Measurements from ENCODE around the gene TARS2.
A peak's percentile ranks its signal among the peaks of the same experiment; 100 is the strongest.

Gene TARS2, protein sequence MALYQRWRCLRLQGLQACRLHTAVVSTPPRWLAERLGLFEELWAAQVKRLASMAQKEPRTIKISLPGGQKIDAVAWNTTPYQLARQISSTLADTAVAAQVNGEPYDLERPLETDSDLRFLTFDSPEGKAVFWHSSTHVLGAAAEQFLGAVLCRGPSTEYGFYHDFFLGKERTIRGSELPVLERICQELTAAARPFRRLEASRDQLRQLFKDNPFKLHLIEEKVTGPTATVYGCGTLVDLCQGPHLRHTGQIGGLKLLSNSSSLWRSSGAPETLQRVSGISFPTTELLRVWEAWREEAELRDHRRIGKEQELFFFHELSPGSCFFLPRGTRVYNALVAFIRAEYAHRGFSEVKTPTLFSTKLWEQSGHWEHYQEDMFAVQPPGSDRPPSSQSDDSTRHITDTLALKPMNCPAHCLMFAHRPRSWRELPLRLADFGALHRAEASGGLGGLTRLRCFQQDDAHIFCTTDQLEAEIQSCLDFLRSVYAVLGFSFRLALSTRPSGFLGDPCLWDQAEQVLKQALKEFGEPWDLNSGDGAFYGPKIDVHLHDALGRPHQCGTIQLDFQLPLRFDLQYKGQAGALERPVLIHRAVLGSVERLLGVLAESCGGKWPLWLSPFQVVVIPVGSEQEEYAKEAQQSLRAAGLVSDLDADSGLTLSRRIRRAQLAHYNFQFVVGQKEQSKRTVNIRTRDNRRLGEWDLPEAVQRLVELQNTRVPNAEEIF

DNA sequence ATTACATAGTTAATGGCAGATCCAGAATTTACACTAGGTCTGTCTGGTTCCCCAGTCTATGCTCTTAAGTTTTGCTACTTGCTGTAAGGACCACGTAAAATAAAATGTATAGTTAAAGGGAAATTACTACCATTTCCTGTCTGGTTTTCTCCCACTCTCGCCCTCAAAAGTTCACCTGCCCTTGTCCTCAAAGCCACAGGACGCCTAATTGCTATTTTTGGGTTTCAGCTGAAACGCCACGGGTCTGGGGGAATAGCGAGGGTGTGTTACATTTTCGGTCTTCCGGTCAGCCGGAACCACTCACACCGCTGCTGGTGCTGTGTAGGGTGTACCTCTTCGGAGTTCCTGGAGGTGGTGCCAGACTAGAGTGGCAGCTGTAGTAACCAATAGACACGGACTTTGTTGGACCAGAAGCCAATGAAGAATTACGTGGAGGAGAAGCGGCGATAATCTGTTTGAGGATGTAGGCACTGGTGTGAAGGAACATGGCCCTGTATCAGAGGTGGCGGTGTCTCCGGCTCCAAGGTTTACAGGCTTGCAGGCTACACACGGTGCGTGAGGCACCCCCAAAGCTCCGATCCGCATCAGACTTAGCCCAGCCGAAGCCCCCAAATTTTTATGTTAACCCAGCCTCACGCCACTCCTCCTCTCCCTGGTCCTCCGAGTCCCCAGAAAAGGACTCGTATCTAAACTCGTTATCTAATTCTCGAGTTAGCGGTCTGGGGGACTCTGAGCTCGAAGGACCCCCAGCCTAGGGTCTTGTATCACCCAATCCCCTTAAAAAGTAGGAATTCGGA lies at the start of gene TARS2:
TARS2 (plus strand) TSS at position 454 of the 797 bp plus-strand sequence; CDS start at position 486, 32 bp downstream.
- peak; percentile 93 for DNase-seq

DNA sequence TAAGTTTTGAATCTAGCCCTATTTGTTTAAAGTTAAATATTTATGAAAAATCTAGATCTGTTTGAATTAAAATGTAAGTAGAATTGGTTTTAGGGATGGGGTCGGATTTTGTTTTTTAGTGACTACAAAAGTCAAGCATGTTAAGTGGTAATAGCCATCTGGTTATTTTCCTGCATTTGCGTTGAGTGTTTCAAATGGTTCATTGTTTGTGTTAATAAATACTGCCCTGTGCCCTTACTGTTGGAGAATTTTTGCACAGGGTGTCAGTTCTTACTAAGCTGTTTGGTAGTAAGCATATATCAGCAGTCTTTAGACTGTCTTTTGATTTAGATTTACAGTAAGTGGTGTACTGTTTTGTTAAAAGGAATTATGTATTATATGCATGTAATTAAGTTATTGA lies 46.1 kb upstream of the TARS2 start:
- DNase-seq = no peak

DNA sequence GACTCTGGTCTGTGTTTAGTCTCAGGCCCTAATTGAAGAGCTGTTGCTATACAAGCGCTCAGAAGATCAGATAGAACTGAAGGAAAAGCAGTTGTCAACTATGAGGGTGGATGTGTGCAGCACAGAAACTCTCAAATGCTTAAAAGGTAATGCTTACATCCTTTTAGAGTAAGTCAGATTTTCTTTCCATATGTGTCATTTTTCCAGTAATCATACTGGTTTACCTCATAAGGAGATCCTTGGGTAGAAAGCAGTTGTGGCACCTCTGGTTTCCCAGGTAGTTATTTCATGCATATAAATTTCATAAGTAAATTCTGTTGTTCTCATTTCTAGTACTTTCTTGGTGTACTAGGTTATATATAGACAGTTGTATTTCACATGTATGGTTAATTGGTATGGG lies 43.0 kb upstream of the TARS2 start:
- no peak for DNase-seq

DNA sequence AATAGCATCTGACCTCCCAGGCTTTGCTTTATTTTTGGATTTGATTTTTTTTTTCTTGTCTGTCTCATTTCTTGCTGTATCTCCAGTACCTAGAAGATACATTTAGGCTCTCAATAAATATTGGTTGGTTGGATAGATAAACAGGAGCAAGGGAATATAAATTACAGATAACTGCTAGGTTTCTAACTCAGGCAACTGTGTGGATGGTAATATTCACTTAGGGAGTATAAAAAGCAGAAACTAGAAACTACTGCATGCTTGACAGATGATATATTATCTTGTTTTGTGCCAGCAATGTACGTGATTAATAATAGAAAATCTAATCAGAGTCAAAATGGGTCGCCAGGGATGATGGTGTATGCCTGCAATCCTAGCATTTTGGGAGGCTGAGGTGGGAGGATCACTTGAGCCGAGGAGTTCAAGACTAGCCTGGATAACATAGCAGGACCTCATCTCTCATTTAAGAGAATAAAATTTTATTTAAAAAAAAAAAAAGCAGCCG lies 31.0 kb upstream of the TARS2 start:
- DNase-seq = no peak

DNA sequence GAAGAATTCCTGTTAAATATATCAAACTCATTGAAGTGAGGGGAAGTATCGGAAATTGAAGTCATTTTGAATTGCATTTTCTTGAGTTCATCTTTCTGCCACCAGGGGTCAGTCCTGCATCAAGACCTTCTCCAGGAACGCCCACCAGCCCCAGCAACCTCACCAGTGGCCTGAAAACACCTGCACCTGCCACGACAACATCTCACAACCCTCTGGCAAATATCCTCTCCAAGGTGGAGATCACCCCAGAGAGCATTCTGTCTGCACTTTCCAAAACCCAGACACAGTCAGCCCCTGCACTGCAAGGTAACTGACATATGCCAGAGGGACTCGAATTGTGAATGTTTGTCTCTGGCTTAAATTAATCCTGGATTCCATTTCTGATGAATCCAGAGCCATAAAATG lies 22.8 kb upstream of the TARS2 start:
- DNase-seq = peak; percentile 68

DNA sequence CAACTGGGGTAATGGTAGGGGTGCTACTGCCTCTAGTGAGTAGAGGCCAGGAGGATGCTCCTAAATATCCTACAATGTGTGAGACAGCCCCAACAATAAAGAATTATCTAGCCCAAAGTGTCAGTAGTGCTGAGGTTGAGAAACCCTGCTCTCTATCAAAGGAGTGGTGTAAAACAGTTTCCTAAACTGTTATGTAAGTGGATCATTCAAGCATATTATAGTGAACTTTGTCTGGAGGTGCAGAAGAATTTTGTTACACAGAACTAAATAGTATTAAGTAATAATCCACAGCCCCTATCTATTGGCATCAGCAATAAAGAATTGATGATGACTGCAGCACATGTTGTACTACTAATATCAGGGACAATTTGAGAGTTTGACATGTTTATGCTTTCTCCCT lies 20.3 kb upstream of the TARS2 start:
- DNase-seq = no peak

DNA sequence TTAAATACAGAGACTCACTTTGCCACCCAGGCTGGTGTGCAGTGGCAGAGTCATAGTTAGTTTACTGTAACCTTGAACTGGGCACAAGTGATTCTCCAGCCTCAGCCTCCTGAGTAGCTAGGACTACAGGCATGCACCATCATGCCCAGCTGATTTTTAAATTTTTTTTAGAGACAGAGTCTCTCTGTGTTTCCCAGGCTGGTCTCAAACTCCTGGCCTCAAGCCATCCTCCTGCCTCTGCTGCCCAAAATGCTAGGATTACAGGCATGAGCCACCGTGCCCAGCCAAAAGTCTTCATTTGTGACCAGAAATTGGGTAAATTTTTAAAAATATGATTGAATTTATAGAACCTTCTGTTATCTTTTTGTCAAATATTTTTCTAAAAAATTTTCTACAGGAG lies 17.9 kb upstream of the TARS2 start:
- no peak for DNase-seq

DNA sequence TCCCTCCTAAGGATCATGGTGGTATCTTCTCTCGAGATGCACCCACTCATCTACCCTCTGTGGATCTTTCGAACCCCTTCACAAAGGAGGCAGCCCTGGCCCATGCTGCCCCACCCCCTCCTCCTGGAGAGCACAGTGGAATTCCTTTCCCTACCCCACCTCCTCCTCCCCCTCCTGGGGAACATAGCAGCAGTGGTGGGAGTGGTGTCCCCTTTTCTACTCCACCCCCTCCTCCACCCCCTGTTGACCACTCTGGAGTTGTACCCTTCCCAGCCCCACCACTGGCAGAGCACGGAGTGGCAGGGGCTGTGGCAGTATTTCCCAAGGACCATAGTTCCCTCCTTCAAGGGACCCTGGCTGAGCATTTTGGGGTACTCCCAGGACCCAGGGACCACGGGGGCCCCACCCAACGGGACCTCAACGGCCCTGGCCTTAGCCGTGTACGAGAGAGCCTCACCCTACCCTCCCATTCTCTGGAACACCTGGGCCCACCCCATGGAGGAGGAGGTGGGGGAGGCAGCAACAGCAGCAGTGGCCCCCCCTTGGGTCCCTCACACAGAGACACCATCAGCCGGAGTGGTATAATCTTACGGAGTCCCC lies 14.5 kb upstream of the TARS2 start:
- no peak for DNase-seq

DNA sequence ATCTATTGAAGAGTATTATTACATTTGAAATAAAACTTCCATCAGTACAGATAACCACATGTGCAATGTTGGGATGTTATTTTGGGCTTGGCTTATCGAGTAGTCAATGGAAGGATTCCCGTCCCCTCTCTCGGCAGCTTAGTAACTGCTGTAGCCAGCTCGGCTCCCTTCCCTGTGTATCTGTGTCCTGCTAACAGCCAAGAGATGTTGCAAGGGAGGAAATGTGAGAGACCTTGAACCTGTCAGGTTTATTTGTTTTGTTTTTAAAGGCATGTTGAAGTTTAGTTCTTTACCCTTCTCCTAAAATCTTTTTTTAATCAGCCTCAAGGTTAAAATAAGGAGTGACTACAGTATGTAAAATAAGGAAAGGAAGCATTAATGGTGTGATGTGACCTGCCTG lies 13.6 kb upstream of the TARS2 start:
- no peak for DNase-seq

DNA sequence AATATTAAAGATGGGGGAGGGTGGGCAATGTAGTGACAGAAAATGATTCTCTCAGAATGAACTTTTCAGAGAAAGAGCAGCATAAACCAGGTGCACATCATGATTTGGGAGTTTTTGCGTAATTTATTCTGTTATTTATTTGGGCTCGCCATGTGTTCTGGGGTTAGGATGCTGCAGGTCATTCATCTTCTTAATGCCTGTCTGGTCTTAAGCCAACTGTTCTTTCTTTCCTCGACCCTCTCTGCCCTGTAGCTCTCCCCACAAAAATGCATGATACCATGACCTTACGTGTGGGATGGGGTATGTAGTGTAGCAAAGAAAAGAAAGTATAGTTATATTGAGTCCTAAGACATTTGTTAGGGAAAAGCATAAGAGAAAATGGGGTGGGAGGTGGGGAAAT lies 12.3 kb upstream of the TARS2 start:
- no peak for DNase-seq

DNA sequence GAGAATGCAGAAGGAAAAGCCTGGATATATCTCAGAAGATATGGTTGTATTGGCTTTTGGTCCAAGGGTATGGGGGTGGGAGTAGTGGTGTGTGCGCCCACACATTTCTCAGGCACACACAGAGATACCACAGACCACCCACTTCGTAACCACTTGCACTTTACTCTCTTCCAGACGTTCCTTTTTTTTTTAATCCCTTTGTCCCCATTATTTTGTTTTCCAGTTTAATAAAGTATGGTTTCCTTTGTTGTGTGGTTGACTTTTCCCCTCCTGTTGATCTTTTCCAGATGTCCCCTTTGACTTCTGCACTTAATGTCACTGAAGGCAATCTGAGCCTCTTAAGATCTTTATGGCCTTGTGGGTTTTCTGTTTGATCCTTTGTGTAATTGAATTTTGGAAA lies 10.5 kb upstream of the TARS2 start:
- no peak for DNase-seq

DNA sequence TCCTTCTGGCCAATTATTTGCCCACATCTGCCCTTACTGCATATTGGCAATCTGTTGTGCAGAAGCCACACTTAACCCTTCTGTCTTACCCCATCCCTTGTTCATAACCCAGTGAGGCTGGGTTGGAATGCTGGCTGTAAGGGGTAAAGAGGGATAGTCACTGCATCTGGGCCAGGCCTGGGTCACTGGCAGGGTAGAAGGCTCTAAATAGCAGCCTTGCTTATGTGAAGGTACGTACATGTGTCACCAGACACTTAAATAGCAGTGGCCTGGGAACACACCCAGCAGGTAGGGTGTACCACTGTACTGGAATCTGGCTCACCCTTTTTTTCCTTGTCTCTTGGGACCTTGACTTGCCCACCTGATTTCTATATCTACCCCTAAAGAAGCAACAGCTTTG lies 9.9 kb upstream of the TARS2 start:
- DNase-seq = no peak

DNA sequence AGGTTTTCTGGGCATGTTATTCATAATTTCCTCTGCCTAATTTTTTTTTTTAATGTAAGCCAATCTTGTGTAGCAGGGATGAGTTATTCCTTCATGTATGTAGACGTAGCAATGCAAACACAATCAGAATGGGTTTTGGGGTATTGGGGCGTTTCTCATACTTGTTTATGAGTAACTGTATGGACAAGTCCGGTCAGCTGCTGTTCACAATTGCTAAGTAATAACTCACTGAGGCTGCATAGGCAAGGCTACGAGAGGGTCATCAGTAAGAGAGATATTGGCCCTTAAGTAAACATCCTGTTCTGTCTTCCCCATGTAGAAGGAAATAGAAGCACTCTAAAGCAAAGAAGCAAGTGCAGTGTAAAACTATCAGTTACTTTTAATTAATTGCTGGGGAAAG lies 9.5 kb upstream of the TARS2 start:
- no peak for DNase-seq

DNA sequence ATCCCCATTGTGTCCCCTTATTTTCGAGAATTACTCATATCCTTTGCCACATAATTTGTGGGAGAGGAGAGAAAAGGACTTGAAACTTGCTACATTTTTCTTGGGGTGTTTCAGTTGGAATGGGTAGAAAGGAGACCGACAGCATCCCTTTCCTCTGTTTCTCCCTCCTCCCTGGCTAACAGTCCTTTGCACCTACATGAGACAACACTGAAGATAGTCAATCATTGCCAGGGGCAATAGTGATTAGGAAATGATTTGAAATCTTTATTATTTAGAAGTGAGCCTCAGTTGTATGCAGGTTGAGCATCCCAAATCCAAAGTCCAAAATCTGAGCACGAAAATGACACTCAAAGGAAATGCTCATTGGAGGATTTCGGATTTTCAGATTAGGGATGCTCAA lies 7.8 kb upstream of the TARS2 start:
- no peak for DNase-seq

DNA sequence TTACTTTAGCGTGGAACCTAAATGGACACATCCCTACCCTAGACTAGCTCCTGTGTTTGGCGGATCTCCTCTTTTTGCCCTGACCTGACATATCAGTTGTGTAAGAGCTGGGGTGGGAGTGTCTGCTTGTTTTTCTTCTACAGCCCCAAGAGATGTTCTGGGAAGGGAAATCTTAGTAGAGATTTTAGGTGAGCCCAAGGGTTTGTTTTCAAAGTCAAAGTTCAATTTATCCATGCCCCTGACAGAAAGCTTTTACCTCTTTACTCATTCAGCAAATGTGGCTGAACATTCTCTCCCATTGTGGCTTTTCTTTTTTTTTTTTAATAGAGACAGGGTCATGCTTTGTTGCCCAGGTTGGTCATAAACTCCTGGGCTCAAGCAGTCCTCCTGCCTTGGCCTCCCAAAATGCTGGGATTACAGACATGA lies 7.3 kb upstream of the TARS2 start:
- DNase-seq = no peak

DNA sequence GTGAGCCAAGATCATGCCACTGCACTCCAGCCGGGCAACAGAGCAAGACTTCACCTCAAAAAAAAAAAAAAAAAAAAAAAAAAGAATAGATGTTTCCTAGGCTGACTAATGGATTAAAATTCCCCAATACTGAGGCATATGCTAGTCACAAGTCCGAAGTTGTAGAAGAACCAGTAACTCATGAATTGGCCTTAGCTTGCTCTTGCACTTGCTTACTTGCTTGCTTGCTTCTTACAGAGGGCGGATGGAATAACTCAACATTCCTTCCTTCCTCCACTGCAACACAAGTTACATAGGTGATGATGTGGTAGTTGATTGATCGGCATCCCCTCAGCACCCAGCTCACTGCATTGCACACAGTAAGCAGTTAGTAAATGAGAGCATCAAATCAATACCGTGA lies 2.8 kb upstream of the TARS2 start:
- DNase-seq = no peak

DNA sequence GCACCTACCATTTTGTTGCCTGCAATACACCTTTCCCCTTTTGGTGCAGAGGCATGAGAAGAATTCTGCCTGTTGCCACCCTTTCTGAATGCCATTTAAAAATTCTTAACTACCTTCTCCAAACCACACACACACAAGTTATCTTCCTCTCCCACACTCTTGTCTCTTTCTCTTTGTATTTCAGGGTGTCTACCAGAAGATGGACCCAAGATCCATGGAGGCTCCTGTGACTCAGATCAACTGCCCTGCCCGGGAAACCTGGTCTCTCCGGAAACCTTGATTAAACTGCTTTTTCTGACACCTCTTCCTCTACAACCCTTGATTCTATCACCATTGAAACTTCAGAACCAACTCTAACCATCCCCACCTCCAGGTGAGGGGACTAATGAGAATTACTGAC lies 2.4 kb upstream of the TARS2 start:
- no peak for DNase-seq

DNA sequence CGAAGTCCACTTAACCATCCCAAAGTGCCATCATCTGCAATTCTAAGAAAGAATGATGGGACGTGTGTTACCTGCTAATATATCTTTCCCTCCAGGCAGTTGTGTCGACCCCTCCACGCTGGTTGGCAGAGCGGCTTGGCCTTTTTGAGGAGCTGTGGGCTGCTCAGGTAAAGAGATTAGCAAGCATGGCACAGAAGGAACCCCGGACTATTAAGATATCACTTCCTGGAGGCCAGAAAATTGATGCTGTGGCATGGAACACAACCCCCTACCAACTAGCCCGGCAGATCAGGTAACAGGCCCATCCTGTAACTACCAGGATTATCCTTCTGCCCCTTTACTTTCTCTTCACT lies 520 bp downstream of the TARS2 start:
- DNase-seq = no peak

DNA sequence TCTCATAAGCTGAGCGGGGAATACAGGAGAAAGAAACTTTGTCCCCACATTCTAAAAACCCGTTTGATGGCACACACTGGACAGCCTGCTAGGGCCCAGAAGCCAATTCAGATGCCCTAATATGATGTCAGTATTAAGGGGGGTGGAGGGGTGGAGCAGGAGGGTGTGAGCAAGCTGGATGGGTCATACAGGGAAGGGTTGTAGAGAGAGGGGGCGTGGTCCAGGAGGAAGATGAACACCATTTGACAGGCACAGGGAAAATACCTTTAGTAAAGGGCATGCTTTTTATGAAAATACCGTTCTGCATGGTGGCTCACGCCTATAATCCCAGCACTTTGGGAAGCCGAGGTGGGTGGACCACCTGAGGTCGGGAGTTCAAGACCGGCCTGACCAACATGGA lies 6.0 kb downstream of the TARS2 start:
- DNase-seq = no peak

DNA sequence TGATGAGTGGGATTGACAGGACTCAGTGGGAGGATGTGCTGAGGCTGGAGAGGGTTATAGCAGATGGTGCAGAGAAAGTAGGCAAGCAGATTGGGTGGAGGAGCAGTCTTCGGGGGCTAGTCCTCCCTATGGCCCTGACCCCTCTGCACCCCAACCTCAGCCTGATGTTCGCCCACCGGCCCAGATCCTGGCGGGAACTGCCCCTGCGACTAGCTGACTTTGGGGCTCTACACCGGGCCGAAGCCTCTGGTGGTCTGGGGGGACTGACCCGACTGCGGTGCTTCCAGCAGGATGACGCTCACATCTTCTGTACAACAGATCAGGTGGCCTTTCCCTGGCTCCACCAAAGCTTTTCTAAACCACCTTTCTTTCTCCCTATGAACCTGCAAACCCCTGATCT lies 11.1 kb downstream of the TARS2 start:
- no peak for DNase-seq

DNA sequence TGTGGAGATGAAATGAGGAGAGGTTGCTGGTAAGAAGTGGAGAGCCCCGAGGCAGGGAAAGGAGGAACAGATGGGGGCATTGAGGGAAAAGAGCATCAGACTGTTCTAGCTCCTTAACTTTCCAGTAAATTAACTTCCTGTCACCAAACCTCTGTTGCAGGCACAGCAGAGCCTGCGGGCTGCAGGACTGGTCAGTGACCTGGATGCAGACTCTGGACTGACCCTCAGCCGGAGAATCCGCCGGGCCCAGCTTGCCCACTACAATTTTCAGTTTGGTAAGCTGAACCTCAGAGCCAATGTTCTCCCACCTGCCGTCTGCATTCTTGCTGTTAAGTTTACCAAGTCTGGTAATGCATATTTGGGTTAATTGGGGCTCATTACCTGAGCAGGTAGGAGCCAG lies 18.2 kb downstream of the TARS2 start:
- DNase-seq = no peak

DNA sequence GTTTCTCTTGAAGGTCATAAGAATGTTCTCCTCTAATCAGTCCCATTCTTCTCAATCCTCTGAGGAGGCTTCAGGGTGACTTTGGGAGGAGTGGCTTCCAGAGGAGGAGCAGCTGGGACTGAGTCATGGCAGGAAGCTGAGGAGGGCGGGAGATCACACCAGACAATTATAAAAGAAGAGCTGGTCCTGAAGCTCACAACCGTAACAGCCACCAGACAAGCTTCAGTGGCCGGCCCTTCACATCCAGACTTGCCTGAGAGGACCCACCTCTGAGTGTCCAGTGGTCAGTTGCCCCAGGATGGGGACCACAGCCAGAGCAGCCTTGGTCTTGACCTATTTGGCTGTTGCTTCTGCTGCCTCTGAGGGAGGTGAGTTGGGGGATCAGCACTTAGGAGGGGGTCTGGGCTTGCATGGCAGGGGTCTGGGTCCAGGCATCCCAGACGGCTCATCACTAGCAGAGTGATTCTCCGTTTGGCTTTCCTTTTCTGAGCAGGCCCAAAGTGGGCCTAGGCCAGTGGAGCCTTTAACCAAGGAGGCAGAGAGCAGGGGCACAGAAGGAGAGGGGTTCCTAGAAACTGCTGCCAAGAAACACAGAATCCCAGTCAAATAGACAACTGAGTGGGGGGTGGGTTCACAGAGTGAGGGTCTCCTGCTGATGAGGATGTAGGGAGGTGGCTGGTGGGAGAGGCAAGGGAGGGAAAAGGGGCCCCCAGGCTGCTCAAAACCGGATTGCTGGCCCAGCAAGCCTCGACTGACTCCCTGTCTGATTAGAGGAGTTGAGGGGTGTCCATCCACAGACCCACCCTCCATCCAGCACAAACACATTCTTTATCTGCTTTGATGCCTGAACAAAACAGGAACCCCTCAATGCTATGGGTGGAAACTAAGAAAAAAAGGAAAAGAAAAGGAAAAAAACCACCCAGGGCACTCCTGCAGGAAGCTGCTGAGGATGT lies 21.0 kb downstream of the TARS2 start, which contains the start of gene ECM1:
ECM1 (plus strand) TSS at position 198 of the 953 bp plus-strand sequence; CDS start at position 299, 101 bp downstream.
- DNase-seq = no peak

Data from activated T-cell treated with anti-CD3 and anti-CD28 coated beads for 4 hours (primary cell).